HepG2 (cell line): Measurements from ENCODE around the gene HES1. TPM values are rescaled to one million over a fixed set of nuclear protein-coding genes. Genes with fewer than 3 reads are reported as not detected.

Source experiments
- ATAC-seq: fragments of 200-7000 bp; cut with Tn5 transposase; 3 replicates; pipeline ENCODE4 v1.9.1; 2020; ENCODE audit warnings: mild to moderate bottlenecking, moderate library complexity
- BruUV-seq: library from RNA; stranded (reverse); fragments of 400-500 nt; replicated peaks from 2 replicates; lab custom pipeline; 2021; lab: Mats Ljungman, UMichigan
- CTCF ChIA-PET: fragments of 300-600 bp; formaldehyde crosslinking; extraction: SDS; loops from one replicate; lab custom pipeline; 2021; ENCODE audit warnings: low total read pairs, inconsistent platforms, low intra/inter-chr PET ratio; lab: Yijun Ruan, JAX
- POLR2A ChIA-PET: fragments of 350-600 bp; sonication (Branson Sonifier 250); formaldehyde crosslinking; loops from one replicate; lab custom pipeline; 2020; ENCODE audit warnings: antibody characterized with exemption, inconsistent platforms; lab: Yijun Ruan, JAX
- DNase-seq: peaks from one replicate; pipeline ENCODE4 v3.0.0-alpha.2; 2015; ENCODE audit warnings: low spot score
- FAIRE-seq: peaks from 3 replicates; lab custom pipeline; 2011; peaks lifted over from hg19 to GRCh38; lab: Jason Lieb, UNC
- H2AFZ ChIP-seq: one replicate; pipeline ENCODE4 v1.6.1; 2011; ENCODE audit warnings: low read length, inconsistent platforms
- H3K27ac ChIP-seq: fragments of 300-600 bp; 3 replicates; pipeline ENCODE4 v1.8.0; 2011; ENCODE audit warnings: mixed run types, mild to moderate bottlenecking, mixed read lengths, low read length, inconsistent platforms; ENCODE audit not compliant: insufficient read depth; ENCODE audit errors: extremely low read length
- H3K27me3 ChIP-seq, 2 experiments: fragments of 200-600 bp in 1 of 2; 2 replicates in 1 of 2; 3 replicates in 1 of 2; pipeline versions ENCODE4 v1.6.0 to v1.8.0; 2011; ENCODE audit warnings: low read length in 2 of 2, mild to moderate bottlenecking in 2 of 2, moderate library complexity in 2 of 2, inconsistent platforms in 1 of 2; ENCODE audit not compliant: insufficient read depth in 2 of 2, control insufficient read depth in 1 of 2
- H3K36me3 ChIP-seq, 2 experiments: fragments of 200-600 bp in 1 of 2; replicated peaks in 1 of 2; 2 replicates in 1 of 2; 3 replicates in 1 of 2; pipeline versions ENCODE4 v1.5.1 to v1.8.0; 2011; ENCODE audit warnings: low read length in 2 of 2, inconsistent platforms in 1 of 2; ENCODE audit not compliant: insufficient read depth in 2 of 2, control insufficient read depth in 1 of 2
- H3K4me1 ChIP-seq: 2 replicates; pipeline ENCODE4 v1.5.1; 2012; ENCODE audit warnings: low read length, inconsistent platforms; ENCODE audit not compliant: insufficient read depth
- H3K4me2 ChIP-seq: 2 replicates; pipeline ENCODE4 v1.6.0; 2011; ENCODE audit warnings: low read depth, low read length, inconsistent platforms
- H3K4me3 ChIP-seq, 3 experiments: fragments of 200-600 bp in 1 of 3; sonication (generic), shearing (Covaris generic) in 1 of 3; replicated peaks in 1 of 3; 2 replicates each; pipeline ENCODE4 v1.5.1; 2011 to 2016; ENCODE audit warnings: low read length in 3 of 3, inconsistent platforms in 2 of 3, low read depth in 2 of 3, mild to moderate bottlenecking in 2 of 3, control low read depth in 1 of 3, mixed read lengths in 1 of 3; ENCODE audit not compliant: insufficient read depth in 1 of 3
- H3K79me2 ChIP-seq: one replicate; pipeline ENCODE4 v1.6.1; 2011; ENCODE audit warnings: low read length, inconsistent platforms; ENCODE audit not compliant: insufficient read depth
- H3K9ac ChIP-seq: 2 replicates; pipeline ENCODE4 v1.6.0; 2011; ENCODE audit warnings: mild to moderate bottlenecking, low read depth, low read length, inconsistent platforms; ENCODE audit not compliant: insufficient read depth
- H3K9me3 ChIP-seq: 2 replicates; pipeline ENCODE4 v1.5.1; 2012; ENCODE audit warnings: mild to moderate bottlenecking, low read length
- H4K20me1 ChIP-seq: 2 replicates; pipeline ENCODE4 v1.6.0; 2011; ENCODE audit warnings: inconsistent platforms, mild to moderate bottlenecking, low read length, moderate library complexity; ENCODE audit not compliant: insufficient read depth
- DMAP1 ChIP-seq: IDR thresholded peaks from 2 replicates; pipeline ENCODE4 v1.6.1; 2016
- ISL2 ChIP-seq: sonication (generic); formaldehyde crosslinking; IDR thresholded peaks from 2 replicates; pipeline ENCODE4 v1.5.0; 2020; ENCODE audit warnings: missing genetic modification reagents
- KDM3A ChIP-seq: IDR thresholded peaks from 2 replicates; pipeline ENCODE4 v1.6.1; 2018; ENCODE audit warnings: low read depth, missing compliant biosample characterization
- MAFF ChIP-seq: IDR thresholded peaks from 2 replicates; pipeline ENCODE4 v1.6.1; 2011; ENCODE audit warnings: low read depth, low read length, improper control_type of control experiment
- NFE2L1 ChIP-seq: sonication (generic); formaldehyde crosslinking; IDR thresholded peaks from 2 replicates; pipeline ENCODE4 v1.4.0; 2020; ENCODE audit warnings: missing genetic modification reagents, mild to moderate bottlenecking, borderline replicate concordance
- NRL ChIP-seq: sonication (generic); formaldehyde crosslinking; IDR thresholded peaks from 2 replicates; pipeline ENCODE4 v1.5.0; 2020; ENCODE audit warnings: missing genetic modification reagents, mild to moderate bottlenecking, moderate library complexity, borderline replicate concordance
- POLR2G ChIP-seq: fragments of 200-400 bp; formaldehyde crosslinking; IDR thresholded peaks from 2 replicates; pipeline ENCODE4 v1.6.1; 2018; ENCODE audit warnings: mild to moderate bottlenecking, low read depth, low read length, moderate library complexity
- ZNF556 ChIP-seq: sonication (generic); formaldehyde crosslinking; IDR thresholded peaks from 2 replicates; pipeline ENCODE4 v1.4.0; 2020; ENCODE audit warnings: mild to moderate bottlenecking, missing genetic modification reagents, borderline replicate concordance
- WGBS: methylation state at CpG from one replicate; pipeline ENCODE4 v1.1.6; 2017; ENCODE audit warnings: low lambda C conversion rate; 5-methylcytosine and 5-hydroxymethylcytosine counted together
- in situ Hi-C: cut with HindIII; loops from 2 replicates; pipeline ENCODE4 v1.10.0; 2017; ENCODE audit warnings: low pct_unique_long_range_greater_than_20kb; ENCODE audit not compliant: extremely low pct_ligation_motif_present
- intact Hi-C: fragments of 100-400 bp; cut with micrococcal nuclease; formaldehyde crosslinking; loops from one replicate; pipeline ENCODE4 v1.10.0; 2022; ENCODE audit not compliant: unreplicated experiment
- polyA plus RNA-seq, 8 experiments: library from polyadenylated mRNA; depleted of rRNA in 3 of 8; stranded (reverse) in 7 of 8; unstranded in 1 of 8; fragments of >200 nt; fragmentation: Illumina TruSeq in 4 of 8; extraction: Trizol in 4 of 8; gene quantifications; 2 replicates each; pipeline versions ENCODE4 v1.2.1 to v1.2.3, GENCODE V29; 2011 to 2016; ENCODE audit warnings: low read depth in 4 of 8, missing spikeins in 1 of 8, mixed read lengths in 1 of 8; ENCODE audit not compliant: insufficient read depth in 1 of 8
- total RNA-seq, 5 experiments: library from RNA; depleted of rRNA; stranded (reverse); fragments of >200 nt; fragmentation: Illumina TruSeq; extraction: Trizol; gene quantifications; 2 replicates each; pipeline ENCODE4 v1.2.3, GENCODE V29; 2016; ENCODE audit warnings: low read depth in 1 of 5
- TF ChIP-seq, protein P1 (sequence below): sonication (generic); formaldehyde crosslinking; IDR thresholded peaks from 2 replicates; pipeline ENCODE4 v1.8.0; 2022; ENCODE audit warnings: mild to moderate bottlenecking, missing genetic modification reagents; ENCODE audit not compliant: insufficient replicate concordance
- TF ChIP-seq, protein P2 (sequence below): sonication (generic); formaldehyde crosslinking; IDR thresholded peaks from 2 replicates; pipeline ENCODE4 v1.5.0; 2020; ENCODE audit warnings: mild to moderate bottlenecking, low read depth, missing genetic modification reagents, borderline replicate concordance
- TF ChIP-seq, protein P3 (sequence below): sonication (generic); formaldehyde crosslinking; IDR thresholded peaks from 2 replicates; pipeline ENCODE4 v1.4.0; 2020; ENCODE audit warnings: mild to moderate bottlenecking, missing genetic modification reagents

The HES1 gene
- total and polyA plus RNA-seq, 2 of the 13 experiments (the other 11 are each of a cell fraction or from before 2014, with no cell fraction given), result 15.4 to 19.8 TPM

DNA sequence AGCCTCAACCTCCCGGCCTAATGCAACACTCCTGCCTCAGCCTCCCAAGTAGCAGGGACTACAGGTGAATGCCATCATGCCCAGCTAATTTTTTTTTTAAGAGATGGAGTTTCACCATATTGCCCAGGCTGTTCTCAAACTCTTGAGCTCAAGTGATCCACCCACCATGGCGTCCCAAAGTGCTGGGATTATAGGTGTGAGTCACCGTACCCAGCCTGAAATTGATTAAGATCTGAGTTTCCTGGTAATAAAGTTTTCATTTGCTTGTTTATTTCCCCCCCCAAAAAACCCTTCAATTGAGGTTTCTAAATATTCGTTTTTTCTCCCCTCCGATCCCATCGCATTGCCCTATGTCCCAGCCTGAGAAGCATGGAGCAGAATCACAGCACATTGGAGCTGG, 39.0 kb downstream of the HES1 start:
- no peak overlapping the region for H3K27ac ChIP-seq
- no peaks in the 10 kb centered on the region for H4K20me1 ChIP-seq
- in situ Hi-C loops (no loop called here), intact Hi-C loops (no loop called here)
- H2AFZ ChIP-seq, result no peak overlapping the region
- POLR2A ChIA-PET, result no interaction called here
- no peaks in the 10 kb centered on the region for H3K9me3 ChIP-seq
- H3K79me2 ChIP-seq, result no peaks in the 10 kb centered on the region
- CTCF ChIA-PET, result no interaction called here
- no peak overlapping the region for H3K9ac ChIP-seq
- no peak overlapping the region for H3K4me2 ChIP-seq
- 77% methylated on average over 6 of the region's 6 CpGs for WGBS
- peaks cover 0 to 17% of the 10 kb centered on the region in 2 experiments; a peak in 2 of 5 replicates for H3K27me3 ChIP-seq
- no peak overlapping the region for H3K4me3 ChIP-seq
- no TSS peak for BruUV-seq
- TF ChIP-seq ISL2, result no peak
- TF ChIP-seq NRL (CRISPR knock-in tag), result no peak
- ATAC-seq (no peak), DNase-seq (no peak), FAIRE-seq (no peak)
- H3K36me3 ChIP-seq, result no peaks in the 10 kb centered on the region
- no peaks in the 10 kb centered on the region for H3K4me1 ChIP-seq

DNA sequence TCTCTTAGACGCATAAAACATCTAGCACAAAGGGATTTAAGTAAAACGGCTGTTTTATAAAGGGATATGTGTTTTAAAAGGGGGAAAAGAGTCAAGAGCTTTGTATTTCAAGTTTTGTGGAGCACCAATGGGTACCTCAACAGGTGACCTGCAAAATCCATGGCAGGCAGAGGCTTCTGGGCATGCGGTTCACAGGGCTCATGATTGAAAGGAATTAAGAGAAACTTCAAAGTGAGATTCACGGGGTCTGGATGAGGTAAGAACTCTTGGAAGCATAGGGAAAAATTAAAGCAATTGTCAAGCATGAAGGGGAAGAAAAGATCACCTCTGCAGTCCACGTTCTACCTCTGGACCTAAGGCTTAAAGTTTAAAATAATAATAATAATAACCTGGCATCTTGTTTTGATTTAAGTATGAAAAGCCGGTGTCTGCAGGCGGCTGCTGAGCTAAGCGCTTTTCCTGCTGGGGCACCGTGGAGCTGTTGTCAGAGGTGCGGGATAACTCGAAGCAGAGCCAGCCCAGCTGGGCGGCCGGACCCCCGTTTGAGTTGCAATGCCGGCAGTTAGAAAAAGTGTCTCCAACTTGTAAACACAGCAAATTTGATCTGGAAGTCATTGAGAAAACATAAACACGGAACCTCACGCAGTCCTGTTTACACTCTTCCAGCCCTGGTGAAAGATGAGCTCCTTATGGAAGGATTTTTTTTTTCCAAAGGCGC, 40.5 kb downstream of the HES1 start:
- intact Hi-C loops, result no loop called here
- Histone ChIP-seq H4K20me1 (no peaks in the 10 kb centered on the region), H3K4me3 (no peak overlapping the region), H3K79me2 (no peaks in the 10 kb centered on the region), H3K27me3 (peaks cover 0 to 15% of the 10 kb centered on the region in 2 experiments; a peak in 2 of 5 replicates), H3K36me3 (no peaks in the 10 kb centered on the region), H3K9ac (no peak overlapping the region), H3K9me3 (no peaks in the 10 kb centered on the region), H2AFZ (no peak overlapping the region), H3K4me1 (no peaks in the 10 kb centered on the region), H3K27ac (no peak overlapping the region), H3K4me2 (no peak overlapping the region)
- in situ Hi-C loops, result no loop called here
- 46% methylated on average over 18 of the region's 18 CpGs for WGBS
- FAIRE-seq, result no peak
- ChIA-PET CTCF (no interaction called here), POLR2A (no interaction called here)
- BruUV-seq, result no TSS peak
- no peak for ATAC-seq
- no peak for DNase-seq
- TF ChIP-seq DMAP1 (CRISPR knock-in tag) (no peak), ZNF556 (CRISPR knock-in tag) (no peak), POLR2G (no peak), MAFF (0 out of 2 replicates have a peak, but pooled peaks have one; percentile 11), KDM3A (CRISPR knock-in tag) (no peak), NFE2L1 (CRISPR knock-in tag) (no peak)
- TF ChIP-seq, protein P1, sequence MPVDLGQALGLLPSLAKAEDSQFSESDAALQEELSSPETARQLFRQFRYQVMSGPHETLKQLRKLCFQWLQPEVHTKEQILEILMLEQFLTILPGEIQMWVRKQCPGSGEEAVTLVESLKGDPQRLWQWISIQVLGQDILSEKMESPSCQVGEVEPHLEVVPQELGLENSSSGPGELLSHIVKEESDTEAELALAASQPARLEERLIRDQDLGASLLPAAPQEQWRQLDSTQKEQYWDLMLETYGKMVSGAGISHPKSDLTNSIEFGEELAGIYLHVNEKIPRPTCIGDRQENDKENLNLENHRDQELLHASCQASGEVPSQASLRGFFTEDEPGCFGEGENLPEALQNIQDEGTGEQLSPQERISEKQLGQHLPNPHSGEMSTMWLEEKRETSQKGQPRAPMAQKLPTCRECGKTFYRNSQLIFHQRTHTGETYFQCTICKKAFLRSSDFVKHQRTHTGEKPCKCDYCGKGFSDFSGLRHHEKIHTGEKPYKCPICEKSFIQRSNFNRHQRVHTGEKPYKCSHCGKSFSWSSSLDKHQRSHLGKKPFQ (CRISPR knock-in tag), result no peak
- TF ChIP-seq, protein P2, sequence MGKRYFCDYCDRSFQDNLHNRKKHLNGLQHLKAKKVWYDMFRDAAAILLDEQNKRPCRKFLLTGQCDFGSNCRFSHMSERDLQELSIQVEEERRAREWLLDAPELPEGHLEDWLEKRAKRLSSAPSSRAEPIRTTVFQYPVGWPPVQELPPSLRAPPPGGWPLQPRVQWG (CRISPR knock-in tag), result no peak
- TF ChIP-seq, protein P3, sequence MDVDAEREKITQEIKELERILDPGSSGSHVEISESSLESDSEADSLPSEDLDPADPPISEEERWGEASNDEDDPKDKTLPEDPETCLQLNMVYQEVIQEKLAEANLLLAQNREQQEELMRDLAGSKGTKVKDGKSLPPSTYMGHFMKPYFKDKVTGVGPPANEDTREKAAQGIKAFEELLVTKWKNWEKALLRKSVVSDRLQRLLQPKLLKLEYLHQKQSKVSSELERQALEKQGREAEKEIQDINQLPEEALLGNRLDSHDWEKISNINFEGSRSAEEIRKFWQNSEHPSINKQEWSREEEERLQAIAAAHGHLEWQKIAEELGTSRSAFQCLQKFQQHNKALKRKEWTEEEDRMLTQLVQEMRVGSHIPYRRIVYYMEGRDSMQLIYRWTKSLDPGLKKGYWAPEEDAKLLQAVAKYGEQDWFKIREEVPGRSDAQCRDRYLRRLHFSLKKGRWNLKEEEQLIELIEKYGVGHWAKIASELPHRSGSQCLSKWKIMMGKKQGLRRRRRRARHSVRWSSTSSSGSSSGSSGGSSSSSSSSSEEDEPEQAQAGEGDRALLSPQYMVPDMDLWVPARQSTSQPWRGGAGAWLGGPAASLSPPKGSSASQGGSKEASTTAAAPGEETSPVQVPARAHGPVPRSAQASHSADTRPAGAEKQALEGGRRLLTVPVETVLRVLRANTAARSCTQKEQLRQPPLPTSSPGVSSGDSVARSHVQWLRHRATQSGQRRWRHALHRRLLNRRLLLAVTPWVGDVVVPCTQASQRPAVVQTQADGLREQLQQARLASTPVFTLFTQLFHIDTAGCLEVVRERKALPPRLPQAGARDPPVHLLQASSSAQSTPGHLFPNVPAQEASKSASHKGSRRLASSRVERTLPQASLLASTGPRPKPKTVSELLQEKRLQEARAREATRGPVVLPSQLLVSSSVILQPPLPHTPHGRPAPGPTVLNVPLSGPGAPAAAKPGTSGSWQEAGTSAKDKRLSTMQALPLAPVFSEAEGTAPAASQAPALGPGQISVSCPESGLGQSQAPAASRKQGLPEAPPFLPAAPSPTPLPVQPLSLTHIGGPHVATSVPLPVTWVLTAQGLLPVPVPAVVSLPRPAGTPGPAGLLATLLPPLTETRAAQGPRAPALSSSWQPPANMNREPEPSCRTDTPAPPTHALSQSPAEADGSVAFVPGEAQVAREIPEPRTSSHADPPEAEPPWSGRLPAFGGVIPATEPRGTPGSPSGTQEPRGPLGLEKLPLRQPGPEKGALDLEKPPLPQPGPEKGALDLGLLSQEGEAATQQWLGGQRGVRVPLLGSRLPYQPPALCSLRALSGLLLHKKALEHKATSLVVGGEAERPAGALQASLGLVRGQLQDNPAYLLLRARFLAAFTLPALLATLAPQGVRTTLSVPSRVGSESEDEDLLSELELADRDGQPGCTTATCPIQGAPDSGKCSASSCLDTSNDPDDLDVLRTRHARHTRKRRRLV, result no peak
